ENCODE results near the gene GABRB3.

Gene GABRB3

GRCh38 chr15:26682598-26683164 is 90.2 kb downstream of the GABRB3 start:
- Histone ChIP-seq H3K9ac (ENCODE audit: low read depth, low read length, poor library complexity, severe bottlenecking) (no peak overlapping the region), H3K36me3 (ENCODE audit: insufficient read depth, low read length) (no peaks in the 10 kb centered on the region), H4K20me1 (ENCODE audit: insufficient read depth, low read length, poor library complexity, severe bottlenecking) (no peaks in the 10 kb centered on the region), H3K79me2 (ENCODE audit: insufficient read depth, low read length) (no peaks in the 10 kb centered on the region), H3K4me1 (ENCODE audit: insufficient read depth, low read length, poor library complexity, severe bottlenecking) (no peaks in the 10 kb centered on the region), H3K9me3 (ENCODE audit: insufficient read depth, low read depth, low read length) (peaks cover 5% of the 10 kb centered on the region; the same call in 1 of the 2 replicates), H3K27me3 (ENCODE audit: insufficient read depth, low read length, poor library complexity, severe bottlenecking) (no peaks in the 10 kb centered on the region), H3K4me3 (ENCODE audit: low read length, poor library complexity, severe bottlenecking) (no peak overlapping the region), H3K4me2 (ENCODE audit: low read depth, low read length, poor library complexity, severe bottlenecking) (no peak overlapping the region), H3F3A (ENCODE audit: low read depth) (no peaks in the 10 kb centered on the region), H2AFZ (ENCODE audit: low read length) (no peak overlapping the region), H3K9me2 (replicated peaks; ENCODE audit: low read depth, low read length) (no peaks in the 10 kb centered on the region)
- no peak for TF ChIP-seq CTCF (conservative IDR thresholded peaks at IDR 0.05; ENCODE audit: low read length)
- TF ChIP-seq EZH2phosphoT487 (IDR thresholded peaks at IDR 0.05; ENCODE audit: borderline replicate concordance) = no peak

GRCh38 chr15:26679927-26680326 is 92.9 kb downstream of the GABRB3 start:
- Histone ChIP-seq H3K9me2 (replicated peaks; ENCODE audit: low read depth, low read length) (no peaks in the 10 kb centered on the region), H2AFZ (ENCODE audit: low read length) (no peak overlapping the region), H3K36me3 (ENCODE audit: insufficient read depth, low read length) (no peaks in the 10 kb centered on the region), H3K79me2 (ENCODE audit: insufficient read depth, low read length) (no peaks in the 10 kb centered on the region), H3K27me3 (ENCODE audit: insufficient read depth, low read length, poor library complexity, severe bottlenecking) (no peaks in the 10 kb centered on the region), H3F3A (ENCODE audit: low read depth) (no peaks in the 10 kb centered on the region), H3K9ac (ENCODE audit: low read depth, low read length, poor library complexity, severe bottlenecking) (no peak overlapping the region), H3K4me2 (ENCODE audit: low read depth, low read length, poor library complexity, severe bottlenecking) (no peak overlapping the region), H3K4me1 (ENCODE audit: insufficient read depth, low read length, poor library complexity, severe bottlenecking) (no peaks in the 10 kb centered on the region), H3K9me3 (ENCODE audit: insufficient read depth, low read depth, low read length) (peaks cover 7% of the 10 kb centered on the region; the same call in 1 of the 2 replicates), H3K4me3 (ENCODE audit: low read length, poor library complexity, severe bottlenecking) (no peak overlapping the region), H4K20me1 (ENCODE audit: insufficient read depth, low read length, poor library complexity, severe bottlenecking) (no peaks in the 10 kb centered on the region)
- no peak for TF ChIP-seq CTCF (conservative IDR thresholded peaks at IDR 0.05; ENCODE audit: low read length)
- TF ChIP-seq EZH2phosphoT487 (IDR thresholded peaks at IDR 0.05; ENCODE audit: borderline replicate concordance) = no peak

- Histone ChIP-seq H4K20me1 (ENCODE audit: insufficient read depth, low read length, poor library complexity, severe bottlenecking) (no peaks in the 10 kb centered on the region), H2AFZ (ENCODE audit: low read length) (no peak overlapping the region), H3F3A (ENCODE audit: low read depth) (no peaks in the 10 kb centered on the region), H3K9me2 (replicated peaks; ENCODE audit: low read depth, low read length) (no peaks in the 10 kb centered on the region), H3K4me3 (ENCODE audit: low read length, poor library complexity, severe bottlenecking) (no peak overlapping the region), H3K4me2 (ENCODE audit: low read depth, low read length, poor library complexity, severe bottlenecking) (no peak overlapping the region), H3K36me3 (ENCODE audit: insufficient read depth, low read length) (no peaks in the 10 kb centered on the region), H3K9me3 (ENCODE audit: insufficient read depth, low read depth, low read length) (peaks cover 16% of the 10 kb centered on the region; the same call in 1 of the 2 replicates), H3K4me1 (ENCODE audit: insufficient read depth, low read length, poor library complexity, severe bottlenecking) (no peaks in the 10 kb centered on the region), H3K27me3 (ENCODE audit: insufficient read depth, low read length, poor library complexity, severe bottlenecking) (no peaks in the 10 kb centered on the region), H3K79me2 (ENCODE audit: insufficient read depth, low read length) (no peaks in the 10 kb centered on the region), H3K9ac (ENCODE audit: low read depth, low read length, poor library complexity, severe bottlenecking) (no peak overlapping the region)
- TF ChIP-seq EZH2phosphoT487 (IDR thresholded peaks at IDR 0.05; ENCODE audit: borderline replicate concordance) (no peak), CTCF (conservative IDR thresholded peaks at IDR 0.05; ENCODE audit: low read length) (no peak)
These were observed 96.8 kb downstream of the GABRB3 start for GRCh38 chr15:26676115-26676514.
